Left renal pelvis (tissue), 4 donors: ENCODE data around the gene CEP131. TPM values are rescaled to one million over a fixed set of nuclear protein-coding genes. Genes with fewer than 3 reads are reported as not detected.

ENCODE experiments used
- DNase-seq, 4 donors: peaks; one replicate each; pipeline ENCODE4 v3.0.0-alpha.2; 2013; ENCODE audit warnings: low read depth in 4 of 4, low spot score in 3 of 4
- polyA plus RNA-seq, 4 donors: library from polyadenylated mRNA; unstranded; fragments of 120-200 nt; gene quantifications; one replicate each; pipeline ENCODE4 v1.2.1, GENCODE V29; 2013; ENCODE audit not compliant: insufficient read length in 4 of 4

CEP131 gene
- 10 to 100 TPM; 12.3 to 26.9 (median 15.0) TPM for polyA plus RNA-seq

DNA sequence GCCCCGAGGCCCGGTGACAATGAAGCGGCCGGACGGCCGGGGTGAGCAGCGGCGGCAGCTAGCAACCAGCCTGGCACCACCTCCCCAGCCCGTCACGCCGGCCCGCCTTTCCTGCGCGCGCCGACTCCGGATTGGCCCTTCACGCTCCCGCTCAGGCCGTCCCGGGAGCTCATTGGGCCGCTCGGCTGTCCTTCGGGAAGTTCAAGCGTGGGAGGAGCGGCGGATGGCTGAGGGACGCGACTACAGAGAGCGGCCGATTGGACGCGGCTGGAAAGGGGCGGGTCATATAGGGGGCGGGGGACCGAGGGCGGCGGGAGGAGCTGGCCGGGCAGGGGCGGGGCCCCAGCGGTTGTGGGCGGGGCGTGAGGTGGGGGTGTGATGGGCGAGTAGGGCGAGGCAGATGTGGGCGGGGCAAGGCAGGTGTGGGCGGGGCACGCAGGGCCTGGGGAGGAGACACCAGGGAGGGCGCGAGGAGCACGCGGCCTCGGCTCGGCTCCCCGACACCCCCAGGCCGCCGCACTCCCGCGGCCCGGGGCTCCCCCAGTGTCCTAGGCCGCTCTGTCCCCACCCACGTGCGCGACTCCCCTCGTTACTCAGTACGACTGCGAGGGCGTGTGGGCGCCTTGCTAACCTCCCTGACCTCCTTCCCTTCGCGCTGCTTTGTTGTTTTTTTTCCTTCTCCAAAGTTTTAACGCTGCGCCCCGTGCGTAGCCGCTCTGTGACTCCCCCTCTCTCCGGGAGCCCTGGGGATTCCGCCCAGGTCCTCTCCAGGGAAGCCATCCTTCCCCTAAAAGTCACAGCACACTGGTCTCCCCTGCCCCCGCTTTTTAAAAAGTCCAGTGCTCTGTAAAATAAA is at the start of gene CEP131:
Gene CEP131 (minus strand): TSS at position 60 of the 856 bp plus-strand sequence. CDS start 2,909 bp downstream, outside the sequence.
- peak; percentile 92 to 97 (median 94) for DNase-seq

DNA sequence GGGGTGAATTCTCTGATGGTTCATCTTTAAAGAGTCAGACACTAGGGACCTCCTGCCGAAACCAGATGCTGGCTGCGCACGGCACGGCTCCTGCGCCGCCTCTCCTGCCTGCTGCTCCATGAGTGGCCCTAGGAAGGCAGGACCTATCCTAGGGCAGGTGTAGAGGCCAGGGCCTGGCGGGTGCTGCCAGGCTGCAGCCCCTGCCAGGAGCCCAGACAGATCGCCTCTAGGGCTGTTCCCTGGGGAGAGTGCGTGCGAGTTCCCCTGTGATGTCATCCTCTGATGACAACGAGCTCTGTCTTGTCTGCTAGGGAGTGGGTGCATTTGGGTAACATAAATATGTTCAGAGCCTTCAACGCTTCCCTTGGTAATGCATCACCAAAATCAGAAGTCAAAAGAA is 48.5 kb upstream of the CEP131 start:
- DNase-seq = no peak

GRCh38 chr17:81270279-81270678 is 47.5 kb upstream of the CEP131 start:
- DNase-seq = no peak

- no peak for DNase-seq
These were observed 44.8 kb upstream of the CEP131 start for GRCh38 chr17:81267390-81268067.

DNA sequence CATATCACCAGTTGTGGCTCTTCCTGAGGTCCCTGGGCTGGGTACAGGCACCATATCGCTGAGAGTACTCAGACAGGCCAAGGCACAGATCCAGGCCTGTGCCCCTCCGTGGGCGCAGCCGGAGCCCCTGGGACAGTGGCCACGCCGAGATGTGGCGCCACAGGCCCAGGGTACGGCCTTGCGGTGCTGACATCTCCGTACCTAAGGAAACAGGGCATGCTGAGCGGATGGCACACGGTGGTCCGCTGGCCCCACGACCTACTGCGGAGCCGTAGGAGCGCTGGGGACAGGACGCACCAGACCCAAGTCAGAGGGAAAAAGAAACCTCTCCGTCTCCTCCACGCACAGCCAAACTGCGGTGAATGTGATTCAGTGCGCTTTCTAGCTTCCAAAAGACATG is 42.8 kb upstream of the CEP131 start:
- DNase-seq = no peak

GRCh38 chr17:81264640-81265039 is 41.9 kb upstream of the CEP131 start:
- DNase-seq = no peak

DNA sequence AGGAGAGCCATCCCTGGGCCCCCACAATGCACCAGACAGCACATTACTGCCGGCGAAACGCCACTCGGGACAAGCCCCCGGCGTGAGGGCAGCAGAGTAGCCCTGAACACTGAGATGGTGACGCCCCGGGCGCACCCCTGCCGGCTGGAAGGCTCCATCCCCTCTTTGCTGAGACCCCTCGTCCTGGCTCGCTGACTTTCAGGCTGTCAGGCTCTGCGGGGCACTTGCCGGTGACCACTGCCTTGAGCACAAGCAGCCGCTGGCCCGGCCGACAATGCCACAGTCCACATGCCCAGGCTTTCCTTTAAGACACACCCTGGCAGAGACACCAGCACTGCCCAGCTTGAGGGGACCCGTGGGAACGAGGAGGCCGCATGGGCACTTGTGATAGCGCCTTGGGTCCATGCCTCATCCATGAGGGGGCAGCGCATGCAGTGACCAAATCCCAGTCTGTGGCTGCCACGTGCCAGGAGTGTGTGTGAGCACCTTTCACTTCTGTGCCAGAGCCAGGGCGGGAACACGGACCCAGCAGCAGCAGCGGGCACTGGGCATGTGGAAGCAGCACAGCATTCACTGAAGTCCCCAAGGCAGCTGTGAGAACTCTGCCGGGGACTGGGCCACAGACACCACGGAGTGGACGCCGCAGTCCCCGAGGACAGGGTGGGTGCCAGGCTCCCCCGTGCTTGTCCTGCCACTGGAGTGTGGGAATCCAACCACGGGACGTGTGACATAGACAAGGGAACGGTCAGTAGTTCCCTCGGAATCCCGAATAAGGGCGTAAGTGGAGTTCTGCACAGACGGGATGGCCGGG is 40.8 kb upstream of the CEP131 start:
- DNase-seq = no peak

DNA sequence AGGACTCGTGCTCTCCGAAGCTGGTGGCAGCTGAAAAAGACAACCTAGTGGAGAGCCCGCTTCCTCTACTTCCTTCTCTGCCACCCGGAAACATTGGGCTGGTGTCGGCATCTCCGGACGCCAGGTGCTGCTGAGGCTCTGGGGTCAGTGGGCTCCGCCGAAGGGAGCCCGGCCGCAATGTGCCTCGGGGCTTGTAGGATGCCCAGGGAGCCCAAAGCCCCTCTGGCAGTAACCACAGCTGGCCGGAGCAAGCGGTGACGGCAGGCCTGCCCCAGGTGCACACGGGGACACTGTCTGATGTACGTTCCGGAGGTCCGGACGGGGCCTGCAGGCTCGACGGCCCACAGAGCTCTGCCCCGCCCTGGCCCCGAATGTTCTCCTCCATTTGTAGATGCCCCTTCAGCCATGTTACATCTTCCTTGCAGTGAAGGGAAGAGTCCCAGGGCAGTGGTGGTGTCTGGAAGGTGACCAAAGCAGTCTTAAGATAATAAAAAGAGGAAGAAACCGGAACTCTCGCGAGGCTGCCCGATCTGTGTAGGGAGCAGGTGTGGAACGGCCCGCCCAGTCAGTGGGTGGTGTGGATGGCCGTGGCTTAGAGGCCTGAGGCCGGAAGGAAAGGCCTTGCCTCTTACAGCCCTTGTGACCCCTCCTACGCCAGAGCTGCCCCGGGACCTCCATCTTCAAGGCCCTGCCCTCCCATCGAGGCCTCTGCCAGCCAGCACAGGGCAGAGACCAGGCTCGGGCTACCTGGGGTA is 39.0 kb upstream of the CEP131 start:
- DNase-seq = no peak

DNA sequence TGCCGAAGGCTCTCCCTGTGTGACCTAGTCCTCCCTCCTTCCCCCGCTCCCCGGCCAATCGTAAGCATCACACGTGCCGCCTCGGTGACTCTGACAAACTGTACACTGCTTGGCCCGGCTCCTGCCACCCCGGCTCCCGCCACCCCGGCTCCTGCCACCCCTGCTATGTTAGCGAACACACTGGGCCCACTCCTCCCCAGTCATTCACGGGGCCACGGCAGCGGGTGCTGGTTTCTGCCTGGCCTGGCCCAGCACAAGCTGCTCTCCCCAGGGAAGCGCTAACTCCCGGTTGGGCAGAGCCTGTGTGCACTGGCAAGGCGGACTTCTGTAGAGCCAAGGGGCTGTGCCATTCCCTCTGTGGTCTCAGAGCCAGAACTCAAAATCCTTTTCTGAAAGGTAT is 38.3 kb upstream of the CEP131 start:
- DNase-seq = no peak

DNA sequence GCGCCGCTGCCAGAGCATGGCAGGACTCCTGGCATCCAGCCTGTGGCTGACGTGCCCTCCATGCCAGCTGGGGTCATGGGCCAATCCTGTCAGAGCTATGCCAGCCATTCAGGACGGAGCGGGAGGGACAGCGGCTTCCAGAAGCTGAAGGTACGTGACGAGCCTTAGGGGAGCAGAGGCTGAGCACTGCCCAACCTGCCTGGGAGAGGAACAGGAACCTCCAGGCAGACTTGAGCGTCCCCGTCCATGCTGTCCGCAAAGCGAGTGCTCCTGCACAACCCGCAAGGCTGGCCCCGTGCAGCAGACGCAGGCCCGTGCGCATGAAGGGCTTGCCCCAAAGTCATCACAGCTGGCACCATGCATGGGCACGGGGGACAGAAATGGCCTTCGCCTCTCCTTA is 37.9 kb upstream of the CEP131 start:
- DNase-seq = no peak

DNA sequence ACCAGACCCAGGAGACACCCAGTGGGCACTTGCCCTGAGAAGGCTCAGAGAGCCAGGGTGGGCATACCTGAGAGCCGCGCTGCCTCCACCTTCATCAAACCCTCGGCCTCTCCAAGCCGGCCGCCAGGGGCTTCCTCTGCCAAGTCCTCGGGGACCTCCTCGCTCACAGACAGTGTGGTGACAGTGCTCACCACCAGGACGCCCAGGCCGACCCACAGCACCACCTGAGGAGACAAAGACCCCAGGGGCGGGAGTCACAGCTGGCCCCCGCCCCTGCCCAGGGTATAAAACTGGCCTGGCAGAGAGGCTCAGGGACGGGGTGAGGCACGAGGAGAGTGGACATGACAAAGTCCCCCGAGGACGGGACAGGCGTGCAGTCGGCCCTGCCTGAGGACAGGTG is 37.4 kb upstream of the CEP131 start:
- no peak for DNase-seq

- DNase-seq = no peak
These were observed 36.4 kb upstream of the CEP131 start for GRCh38 chr17:81259058-81259605.

DNA sequence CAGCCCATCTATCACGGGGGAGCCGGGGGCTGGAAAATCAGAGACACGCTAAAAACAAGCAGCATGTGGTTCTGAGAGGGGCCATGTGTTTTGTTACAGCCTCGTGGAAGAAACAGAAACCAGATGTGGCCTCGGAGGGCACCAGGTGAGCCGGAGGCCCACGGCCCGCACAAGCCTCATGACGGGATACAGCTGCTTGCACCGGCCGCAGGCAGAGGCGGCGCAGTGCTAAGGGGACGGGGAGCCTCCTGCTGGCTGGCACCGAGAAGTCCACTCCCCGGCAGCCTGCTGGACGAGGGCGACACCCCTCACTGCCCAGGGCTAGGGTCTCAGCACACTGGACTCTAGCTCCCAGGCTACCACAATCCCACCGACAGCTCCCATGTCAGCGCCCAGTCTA is 35.5 kb upstream of the CEP131 start:
- DNase-seq = no peak

DNA sequence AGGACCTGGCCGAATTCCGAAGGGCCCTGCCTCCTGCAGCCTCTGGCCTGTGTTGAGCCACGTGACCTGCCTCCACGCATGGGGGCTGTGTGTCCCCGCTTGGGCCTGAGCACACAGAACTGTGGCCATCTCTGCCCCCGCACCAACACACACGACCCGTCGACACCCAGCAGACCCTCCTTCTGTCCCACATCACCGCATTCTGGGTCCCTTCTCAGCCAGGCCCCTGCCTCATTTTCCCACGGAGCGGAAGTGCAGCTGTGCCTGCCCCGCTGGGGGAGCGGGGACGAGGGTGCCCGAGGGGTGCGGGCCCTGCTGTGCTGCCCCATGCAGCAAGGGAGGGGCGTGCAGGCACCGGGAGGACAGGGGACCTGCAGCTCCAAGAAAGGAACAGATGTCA is 34.8 kb upstream of the CEP131 start:
- no peak for DNase-seq

DNA sequence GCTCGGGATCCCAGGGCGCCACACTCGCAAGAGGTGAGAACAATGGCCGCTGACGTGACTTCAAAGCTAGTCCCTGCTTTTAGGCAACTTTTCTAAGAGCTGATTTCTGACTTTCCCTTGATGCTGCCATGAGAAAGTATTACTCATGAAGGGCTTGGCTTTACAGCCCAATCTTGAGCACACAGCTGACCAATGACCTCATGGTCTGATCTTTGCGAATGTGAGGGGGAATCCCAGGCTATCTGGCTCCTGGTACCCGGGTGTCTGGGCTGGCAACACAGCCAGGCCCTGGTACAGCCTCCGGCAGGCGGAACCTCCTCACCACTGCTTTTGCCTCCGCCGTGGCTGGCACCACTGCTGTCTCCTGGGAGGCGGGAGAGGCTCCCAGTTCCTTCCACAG is 33.9 kb upstream of the CEP131 start:
- no peak for DNase-seq

- DNase-seq = peak in 2 of 4 donors; percentile 49 to 50
These were observed 32.4 kb upstream of the CEP131 start for GRCh38 chr17:81254955-81255717.

DNA sequence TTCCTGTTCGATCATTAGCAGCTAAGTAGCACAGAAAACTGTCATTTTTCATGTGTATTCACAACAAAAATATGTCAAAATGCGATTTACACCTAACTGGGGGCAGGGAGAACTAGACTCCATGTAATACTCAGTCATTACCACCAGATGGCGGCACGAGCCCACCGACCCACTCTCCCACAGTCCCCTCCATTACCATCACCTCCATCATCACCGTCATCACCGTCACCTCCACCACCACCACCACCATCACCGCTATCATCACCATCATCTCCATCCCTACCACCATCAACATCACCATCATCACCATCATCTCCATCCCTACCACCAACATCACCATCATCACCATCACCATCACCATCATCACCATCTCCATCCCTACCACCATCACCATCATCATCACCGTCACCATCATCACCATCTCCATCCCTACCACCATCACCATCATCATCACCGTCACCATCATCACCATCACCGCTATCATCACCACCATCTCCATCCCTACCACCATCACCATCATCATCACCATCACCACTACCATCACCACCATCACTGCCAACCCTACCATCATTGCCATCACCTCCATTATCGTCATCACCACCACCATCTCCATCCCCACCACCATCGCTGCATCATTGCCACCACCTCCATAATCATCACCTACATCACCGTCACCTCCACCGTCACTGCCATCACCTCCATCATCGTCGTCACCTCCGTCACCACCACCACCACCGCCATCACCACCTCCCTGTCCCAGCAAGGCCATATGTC is 30.8 kb upstream of the CEP131 start:
- DNase-seq = no peak

DNA sequence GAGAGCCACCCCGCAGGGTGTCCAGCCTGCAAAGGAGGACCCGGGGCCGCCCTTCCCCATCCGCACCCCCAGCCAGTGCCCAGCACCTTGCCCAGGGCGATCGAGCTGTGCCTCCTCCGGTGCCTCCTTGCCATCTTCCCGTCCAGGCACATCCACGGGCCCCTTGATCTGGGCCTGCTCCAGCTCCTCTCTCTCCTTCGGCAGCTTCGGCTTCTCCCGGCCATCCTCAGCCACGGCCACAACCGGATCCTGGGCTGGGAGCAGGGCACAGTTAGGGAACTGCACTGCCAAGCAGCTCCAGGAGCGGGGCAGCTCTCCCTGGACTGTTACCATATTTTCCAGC is 30.2 kb upstream of the CEP131 start:
- DNase-seq = no peak
